ENCODE results near the gene ZNF554.
A peak's percentile ranks its signal among the peaks of the same experiment; 100 is the strongest.
"Not testable (repeated sequence)": the region's sequence is repeated elsewhere in the genome, so short reads cannot be mapped to it uniquely, and the experiment has no call there.

The ZNF554 gene

GRCh38 chr19:2850256-2850925 lies 30.7 kb downstream of the ZNF554 start:
- H3K4me1 Mint-ChIP-seq: peaks cover 16% of the 10 kb centered on the region
- peaks cover 46% of the 10 kb centered on the region for H3K9me3 Mint-ChIP-seq
- DNase-seq (no peak), ATAC-seq (no peak)
- no peak overlapping the region for H3K4me3 Mint-ChIP-seq
- H3K36me3 Mint-ChIP-seq (ENCODE audit: low read depth): peaks cover 63% of the 10 kb centered on the region
- peak overlapping the region; percentile 23 for H3K27ac Mint-ChIP-seq
- no peaks in the 10 kb centered on the region for H3K27me3 Mint-ChIP-seq

GRCh38 chr19:2852598-2852997 lies 32.9 kb downstream of the ZNF554 start:
- no peak for DNase-seq
- Mint-ChIP-seq H3K36me3 (ENCODE audit: low read depth) (peaks cover 68% of the 10 kb centered on the region), H3K27me3 (no peaks in the 10 kb centered on the region), H3K4me1 (peaks cover 27% of the 10 kb centered on the region), H3K27ac (no peak overlapping the region), H3K9me3 (peaks cover 51% of the 10 kb centered on the region), H3K4me3 (no peak overlapping the region)
- no peak for ATAC-seq

GRCh38 chr19:2853015-2853606 lies 33.4 kb downstream of the ZNF554 start:
- no peak for DNase-seq
- peaks cover 51% of the 10 kb centered on the region for H3K9me3 Mint-ChIP-seq
- H3K4me3 Mint-ChIP-seq: no peak overlapping the region
- peaks cover 68% of the 10 kb centered on the region for H3K36me3 Mint-ChIP-seq (ENCODE audit: low read depth)
- no peaks in the 10 kb centered on the region for H3K27me3 Mint-ChIP-seq
- H3K4me1 Mint-ChIP-seq: peaks cover 27% of the 10 kb centered on the region
- ATAC-seq: no peak
- H3K27ac Mint-ChIP-seq: no peak overlapping the region

- Mint-ChIP-seq H3K27ac (no peak overlapping the region), H3K36me3 (ENCODE audit: low read depth) (peaks cover 63% of the 10 kb centered on the region), H3K4me1 (peaks cover 25% of the 10 kb centered on the region), H3K9me3 (peaks cover 53% of the 10 kb centered on the region), H3K27me3 (no peaks in the 10 kb centered on the region), H3K4me3 (no peak overlapping the region)
- no peak for ATAC-seq
- no peak for DNase-seq
These were observed 35.2 kb downstream of the ZNF554 start for GRCh38 chr19:2854849-2855248.

DNA sequence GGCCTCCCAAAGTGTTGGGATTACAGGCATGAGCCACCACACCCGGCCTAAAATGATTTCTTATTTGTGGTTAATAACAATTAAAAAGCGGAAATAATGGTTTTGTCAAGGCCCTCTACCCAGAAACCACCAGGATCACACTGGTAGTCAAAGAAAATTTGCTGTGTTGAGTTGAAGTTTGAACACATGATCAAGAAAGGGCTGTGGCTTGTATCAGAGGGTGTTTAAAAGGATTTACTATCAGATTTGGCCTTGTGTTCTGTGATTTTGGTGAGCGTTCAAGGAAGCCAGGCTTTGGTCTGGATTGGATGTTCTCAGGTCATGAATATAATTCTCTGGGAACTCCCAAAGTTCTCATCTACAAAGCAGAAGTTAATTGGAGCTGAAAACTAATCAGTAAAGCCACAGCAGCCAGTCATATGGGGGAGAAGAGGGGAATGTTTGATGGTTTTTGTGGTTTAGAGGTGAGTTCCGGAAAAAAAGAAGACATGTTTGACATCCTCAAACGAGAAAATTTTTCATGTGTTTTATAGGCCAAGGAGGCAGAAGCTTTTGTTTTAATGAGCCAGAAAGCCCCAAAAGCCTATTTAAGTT lies 36.9 kb downstream of the ZNF554 start:
- DNase-seq (no peak), ATAC-seq (no peak)
- H3K36me3 Mint-ChIP-seq (ENCODE audit: low read depth): peaks cover 47% of the 10 kb centered on the region
- peaks cover 16% of the 10 kb centered on the region for H3K4me1 Mint-ChIP-seq
- H3K27me3 Mint-ChIP-seq: no peaks in the 10 kb centered on the region
- peaks cover 39% of the 10 kb centered on the region for H3K9me3 Mint-ChIP-seq
- no peak overlapping the region for H3K4me3 Mint-ChIP-seq
- H3K27ac Mint-ChIP-seq: peak overlapping the region; percentile 1

- no peak for ATAC-seq
- Mint-ChIP-seq H3K9me3 (peaks cover 20% of the 10 kb centered on the region), H3K4me3 (no peak overlapping the region)
These were observed 39.2 kb downstream of the ZNF554 start for GRCh38 chr19:2858864-2859263.

DNA sequence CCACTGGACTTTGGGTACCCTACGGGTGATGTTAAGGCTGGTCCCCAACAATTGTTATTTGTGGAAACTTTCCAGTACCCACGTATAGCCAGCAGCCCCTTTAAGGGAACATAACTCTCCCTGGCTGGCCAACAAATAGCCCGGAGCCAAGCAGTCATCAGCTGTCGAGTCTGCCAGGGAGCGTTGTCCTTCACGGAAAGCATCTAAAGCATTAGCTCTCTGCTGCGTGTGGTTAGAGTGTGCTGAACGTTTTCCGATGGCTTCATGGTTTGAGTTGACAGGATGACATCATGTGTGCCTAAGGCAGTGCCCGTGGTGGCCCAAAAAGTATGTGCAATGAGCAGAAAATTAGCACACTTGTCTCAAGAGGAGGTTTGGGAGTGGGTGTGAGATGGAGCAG lies 44.1 kb downstream of the ZNF554 start:
- ATAC-seq: no peak
- peaks cover 4% of the 10 kb centered on the region for H3K27me3 Mint-ChIP-seq
- no peaks in the 10 kb centered on the region for H3K36me3 Mint-ChIP-seq (ENCODE audit: low read depth)
- no peak overlapping the region for H3K4me3 Mint-ChIP-seq
- no peaks in the 10 kb centered on the region for H3K9me3 Mint-ChIP-seq
- no peak overlapping the region for H3K27ac Mint-ChIP-seq
- no peaks in the 10 kb centered on the region for H3K4me1 Mint-ChIP-seq
- no peak for DNase-seq

More at GRCh38 chr19:2858864-2859263, 39.2 kb downstream of the ZNF554 start:
- peaks cover 16% of the 10 kb centered on the region for H3K4me1 Mint-ChIP-seq
- H3K27me3 Mint-ChIP-seq: no peaks in the 10 kb centered on the region
- H3K27ac Mint-ChIP-seq: no peak overlapping the region
- H3K36me3 Mint-ChIP-seq (ENCODE audit: low read depth): peaks cover 24% of the 10 kb centered on the region
- DNase-seq: no peak

- H3K36me3 Mint-ChIP-seq (ENCODE audit: low read depth): no peaks in the 10 kb centered on the region
- no peak for DNase-seq
- peaks cover 4% of the 10 kb centered on the region for H3K27me3 Mint-ChIP-seq
- no peak overlapping the region for H3K27ac Mint-ChIP-seq
- no peak for ATAC-seq
- no peaks in the 10 kb centered on the region for H3K9me3 Mint-ChIP-seq
- H3K4me3 Mint-ChIP-seq: no peak overlapping the region
- H3K4me1 Mint-ChIP-seq: no peaks in the 10 kb centered on the region
These were observed 45.8 kb downstream of the ZNF554 start for GRCh38 chr19:2865334-2866100.

DNA sequence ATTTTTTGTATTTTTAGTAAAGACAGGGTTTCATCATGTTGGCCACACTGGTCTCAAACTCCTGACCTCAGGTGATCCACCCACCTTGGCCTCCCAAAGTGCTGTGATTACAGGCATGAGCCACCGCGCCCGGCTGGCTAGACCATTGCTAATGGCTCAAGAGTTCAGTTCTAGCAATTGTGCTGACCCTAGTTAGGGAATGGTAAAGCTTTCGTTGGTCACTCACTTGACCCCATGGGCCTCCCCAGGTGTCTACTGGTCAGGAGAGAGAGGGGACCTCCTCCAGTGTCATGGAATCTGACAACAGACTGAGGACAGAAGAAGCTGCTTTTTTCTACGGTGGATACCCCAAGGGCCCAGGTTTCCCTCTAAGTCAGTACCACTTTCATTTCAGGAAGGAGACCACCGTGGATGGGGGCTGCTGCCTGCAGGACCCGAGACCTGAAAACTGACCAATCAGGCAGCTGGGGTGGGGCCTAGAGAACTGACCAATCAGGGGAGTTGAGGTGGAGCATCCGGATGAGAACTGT lies 46.9 kb downstream of the ZNF554 start:
- ATAC-seq: no peak
- no peaks in the 10 kb centered on the region for H3K9me3 Mint-ChIP-seq
- H3K27me3 Mint-ChIP-seq: peaks cover 4% of the 10 kb centered on the region
- DNase-seq: no peak
- H3K27ac Mint-ChIP-seq: no peak overlapping the region
- no peaks in the 10 kb centered on the region for H3K36me3 Mint-ChIP-seq (ENCODE audit: low read depth)
- H3K4me1 Mint-ChIP-seq: no peaks in the 10 kb centered on the region
- H3K4me3 Mint-ChIP-seq: no peak overlapping the region

GRCh38 chr19:2867025-2867991 lies 47.6 kb downstream of the ZNF554 start, which contains the start of gene ZNF556:
TSS of gene ZNF556 (plus strand) at chr19:2867335. CDS start at chr19:2867422, 87 bp downstream.
- Mint-ChIP-seq H3K27ac (no peak within 1 kb of the TSS), H3K4me3 (no peak within 1 kb of the TSS), H3K36me3 (ENCODE audit: low read depth) (no peaks in the 10 kb centered on the region), H3K9me3 (no peaks in the 10 kb centered on the region), H3K27me3 (peaks cover 4% of the 10 kb centered on the region), H3K4me1 (peaks cover 3% of the 10 kb centered on the region)
- DNase-seq (no peak), ATAC-seq (peak; percentile 20)

- DNase-seq (no peak), ATAC-seq (no peak)
- peaks cover 3% of the 10 kb centered on the region for H3K4me1 Mint-ChIP-seq
- no peak overlapping the region for H3K4me3 Mint-ChIP-seq
- H3K27me3 Mint-ChIP-seq: peaks cover 4% of the 10 kb centered on the region
- H3K27ac Mint-ChIP-seq: no peak overlapping the region
- no peaks in the 10 kb centered on the region for H3K36me3 Mint-ChIP-seq (ENCODE audit: low read depth)
- H3K9me3 Mint-ChIP-seq: no peaks in the 10 kb centered on the region
These were observed 50.0 kb downstream of the ZNF554 start for GRCh38 chr19:2869618-2870017.

DNA sequence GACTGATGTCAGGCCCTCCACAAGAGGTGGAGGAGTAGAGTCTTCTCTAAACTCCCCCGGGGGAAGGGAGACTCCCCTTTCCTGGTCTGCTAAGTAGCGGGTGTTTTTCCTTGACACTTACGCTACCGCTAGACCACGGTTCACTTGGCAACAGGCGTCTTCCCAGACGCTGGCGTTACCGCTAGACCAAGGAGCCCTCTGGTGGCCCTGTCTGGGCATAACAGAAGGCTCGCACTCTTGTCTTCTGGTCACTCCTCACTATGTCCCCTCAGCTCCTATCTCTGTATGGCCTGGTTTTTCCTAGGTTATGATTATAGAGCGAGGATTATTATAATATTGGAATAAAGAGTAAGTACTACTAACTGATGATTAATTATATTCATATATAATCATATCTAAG lies 52.5 kb downstream of the ZNF554 start:
- not testable (repeated sequence) for H3K27ac Mint-ChIP-seq; H3K4me1 Mint-ChIP-seq; DNase-seq; ATAC-seq; H3K4me3 Mint-ChIP-seq; H3K27me3 Mint-ChIP-seq; H3K36me3 Mint-ChIP-seq (ENCODE audit: low read depth); H3K9me3 Mint-ChIP-seq

DNA sequence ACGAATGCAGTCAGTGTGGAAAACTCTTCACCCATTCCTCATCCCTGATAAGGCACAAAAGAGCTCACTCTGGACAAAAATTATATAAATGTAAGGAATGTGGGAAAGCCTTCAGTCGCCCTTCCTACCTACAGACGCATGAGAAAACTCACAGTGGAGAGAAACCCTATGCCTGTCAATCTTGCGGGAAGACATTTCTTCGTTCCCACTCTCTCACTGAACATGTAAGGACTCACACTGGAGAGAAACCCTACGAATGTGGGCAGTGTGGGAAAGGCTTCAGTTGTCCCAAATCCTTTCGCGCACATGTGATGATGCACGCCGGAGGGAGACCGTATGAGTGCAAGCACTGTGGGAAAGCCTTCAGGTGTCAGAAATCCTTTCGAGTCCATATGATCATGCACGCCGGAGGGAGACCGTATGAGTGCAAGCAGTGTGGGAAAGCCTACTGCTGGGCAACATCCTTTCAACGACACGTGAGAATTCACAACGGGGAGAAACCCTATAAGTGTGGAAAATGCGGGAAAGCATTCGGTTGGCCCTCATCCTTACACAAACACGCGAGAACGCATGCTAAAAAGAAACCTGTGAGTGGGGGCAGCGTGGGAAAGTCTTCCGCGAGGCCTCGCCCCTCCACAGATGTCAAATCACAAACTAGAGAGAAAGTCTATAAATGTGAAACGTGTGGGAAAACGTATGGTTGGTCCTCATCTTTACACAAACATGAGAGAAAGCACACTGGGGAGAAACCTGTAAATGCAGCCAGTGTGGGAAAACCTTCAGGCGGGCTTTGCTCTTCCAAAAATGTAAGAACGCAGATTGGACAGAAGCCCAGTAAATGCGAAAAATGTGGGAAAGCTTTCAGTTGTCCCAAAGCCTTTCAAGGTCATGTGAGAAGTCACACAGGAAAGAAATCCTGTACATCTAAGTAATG lies 58.0 kb downstream of the ZNF554 start:
- ATAC-seq: no peak
- H3K27ac Mint-ChIP-seq: no peak overlapping the region
- H3K9me3 Mint-ChIP-seq: peaks cover 15% of the 10 kb centered on the region
- DNase-seq: no peak
- H3K27me3 Mint-ChIP-seq: no peaks in the 10 kb centered on the region
- H3K4me1 Mint-ChIP-seq: no peaks in the 10 kb centered on the region
- no peak overlapping the region for H3K4me3 Mint-ChIP-seq
- peaks cover 12% of the 10 kb centered on the region for H3K36me3 Mint-ChIP-seq (ENCODE audit: low read depth)

Data from activated naive CD8-positive, alpha-beta T cell treated with anti-CD3 and anti-CD28 coated beads, Interleukin-2, amount 50 U/mL, for 24 hours (primary cell).